Hair follicular keratinocyte (primary cell): Measurements from ENCODE around the gene GAGE1. TPM values are rescaled to one million over a fixed set of nuclear protein-coding genes. Genes with fewer than 3 reads are reported as not detected.

Experiments used
- total RNA-seq: library from RNA; depleted of rRNA; stranded (reverse); fragments of >200 nt; gene quantifications from 2 replicates; pipeline ENCODE4 v1.2.3, GENCODE V29; 2015

Gene GAGE1, protein sequence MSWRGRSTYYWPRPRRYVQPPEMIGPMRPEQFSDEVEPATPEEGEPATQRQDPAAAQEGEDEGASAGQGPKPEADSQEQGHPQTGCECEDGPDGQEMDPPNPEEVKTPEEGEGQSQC
- not detected in 2 replicates for total RNA-seq

GRCh38 chrX:49598720-49599119 is at the start of gene GAGE1:
Gene GAGE1, plus strand, starts transcription at chrX:49599020. Its CDS starts 1,155 bp downstream, at chrX:49600175.

GRCh38 chrX:49550989-49551388 is 47.8 kb upstream of the GAGE1 start, which contains the start of gene GAGE12E:
Gene GAGE12E, plus strand, starts transcription at chrX:49551289. Its CDS starts 1,155 bp downstream, at chrX:49552444.

GRCh38 chrX:49560542-49560941 is 38.3 kb upstream of the GAGE1 start, which contains the start of gene GAGE12F:
Gene GAGE12F, plus strand, starts transcription at chrX:49560842. Its CDS starts 1,155 bp downstream, at chrX:49561997.

GRCh38 chrX:49570100-49570499 is 28.7 kb upstream of the GAGE1 start, which contains the start of gene GAGE12G:
Gene GAGE12G, plus strand, starts transcription at chrX:49570400. Its CDS starts 1,155 bp downstream, at chrX:49571555.

GRCh38 chrX:49579649-49580048 is 19.2 kb upstream of the GAGE1 start, which contains the start of gene GAGE12H:
Gene GAGE12H, plus strand, starts transcription at chrX:49579949. Its CDS starts 1,155 bp downstream, at chrX:49581104.

GRCh38 chrX:49589196-49589595 is 9.6 kb upstream of the GAGE1 start, which contains the start of gene GAGE2A:
Gene GAGE2A, plus strand, starts transcription at chrX:49589496. Its CDS starts 1,155 bp downstream, at chrX:49590651.

Other genes with a start within 250 kb of the GAGE1 start
- gene GAGE12C, start 66.8 kb upstream of the GAGE1 start, total RNA-seq, result not detected in 2 replicates
- not detected in 2 replicates for gene GAGE12D, start 57.3 kb upstream of the GAGE1 start, total RNA-seq
- not detected in 2 replicates for gene GAGE12E, start 47.7 kb upstream of the GAGE1 start, total RNA-seq
- not detected in 2 replicates for gene GAGE12F, start 38.2 kb upstream of the GAGE1 start, total RNA-seq
- not detected in 2 replicates for gene GAGE12G, start 28.6 kb upstream of the GAGE1 start, total RNA-seq
- gene GAGE12H, start 19.1 kb upstream of the GAGE1 start, total RNA-seq, result not detected in 2 replicates
- gene GAGE2A, start 9.5 kb upstream of the GAGE1 start, total RNA-seq, result not detected in 2 replicates
- not detected in 2 replicates for gene PAGE1, start 97.0 kb downstream of the GAGE1 start, total RNA-seq
- not detected in 2 replicates for gene PAGE4, start 230.3 kb downstream of the GAGE1 start, total RNA-seq